Stimulated activated CD4-positive, alpha-beta T cell treated with anti-CD3 and anti-CD28 coated beads, Interleukin-4, amount 100 ng/mL, for 1 hour (primary cell): Measurements from ENCODE around the gene USP27X.
A peak's percentile ranks its signal among the peaks of the same experiment; 100 is the strongest.

Experiments
- DNase-seq: peaks from one replicate; pipeline ENCODE4 v3.0.0-alpha.2; 2020

USP27X gene

DNA sequence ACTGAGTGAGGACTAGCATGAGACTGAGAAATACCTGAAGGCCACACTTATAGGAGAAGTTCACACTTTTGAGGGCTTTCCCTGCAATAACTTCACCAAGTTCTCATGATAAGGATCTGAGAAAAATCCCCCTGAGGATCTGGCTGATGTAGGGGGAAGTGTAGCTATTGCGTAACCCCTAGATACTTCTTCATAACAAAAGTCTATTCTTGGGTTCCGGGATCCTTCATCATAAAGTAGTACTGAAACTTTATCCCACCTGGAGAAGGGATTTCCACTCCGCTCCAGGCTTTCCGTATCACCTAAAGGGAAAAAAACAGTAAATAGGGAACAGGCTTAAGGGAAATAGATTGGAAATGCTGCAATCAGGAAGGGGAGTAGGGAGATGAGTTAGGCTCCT lies 13.3 kb downstream of the USP27X start:
- DNase-seq: no peak

DNA sequence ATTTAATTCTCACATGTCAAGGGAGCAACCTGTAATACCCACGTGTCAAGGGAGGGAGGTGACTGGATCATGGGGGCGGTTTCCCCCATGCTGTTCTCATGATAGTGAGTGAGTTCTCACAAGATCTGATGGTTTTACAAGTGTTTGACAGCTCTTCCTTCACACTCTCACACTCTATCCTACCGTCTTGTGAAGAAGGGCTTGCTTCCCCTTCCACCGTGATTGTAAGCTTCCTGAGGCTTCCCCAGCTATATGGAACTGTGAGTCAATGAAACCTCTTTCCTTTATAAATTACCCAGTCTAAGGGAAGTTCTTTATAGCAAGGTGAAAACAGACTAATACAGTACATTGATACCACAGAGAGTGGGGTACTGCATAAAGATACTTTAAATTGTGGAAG lies 17.7 kb downstream of the USP27X start:
- DNase-seq: no peak

GRCh38 chrX:49901048-49901447 lies 21.8 kb downstream of the USP27X start:
- DNase-seq: no peak

GRCh38 chrX:49910344-49910743 lies 31.1 kb downstream of the USP27X start:
- DNase-seq: no peak

DNA sequence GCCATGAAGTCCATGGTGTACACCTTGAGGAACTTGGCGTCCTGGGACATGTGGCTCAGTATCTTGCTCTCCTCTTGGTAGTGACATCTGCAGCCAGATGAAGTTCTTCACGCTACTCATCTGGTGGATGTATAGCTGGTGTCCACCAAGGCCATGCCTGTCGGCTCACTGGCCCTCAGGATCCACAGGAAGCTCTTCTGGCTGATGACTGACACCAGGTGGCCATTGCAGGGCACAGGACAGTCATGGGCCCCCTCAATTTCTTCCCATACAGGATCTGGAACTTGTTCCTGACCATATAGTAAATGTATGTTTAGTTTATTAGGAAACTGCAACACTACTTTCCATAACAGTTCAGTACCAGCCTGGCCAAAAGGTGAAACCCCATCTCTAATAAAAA lies 32.8 kb downstream of the USP27X start:
- no peak for DNase-seq

- DNase-seq: no peak
Observed at GRCh38 chrX:49912861-49913260, 33.6 kb downstream of the USP27X start.

DNA sequence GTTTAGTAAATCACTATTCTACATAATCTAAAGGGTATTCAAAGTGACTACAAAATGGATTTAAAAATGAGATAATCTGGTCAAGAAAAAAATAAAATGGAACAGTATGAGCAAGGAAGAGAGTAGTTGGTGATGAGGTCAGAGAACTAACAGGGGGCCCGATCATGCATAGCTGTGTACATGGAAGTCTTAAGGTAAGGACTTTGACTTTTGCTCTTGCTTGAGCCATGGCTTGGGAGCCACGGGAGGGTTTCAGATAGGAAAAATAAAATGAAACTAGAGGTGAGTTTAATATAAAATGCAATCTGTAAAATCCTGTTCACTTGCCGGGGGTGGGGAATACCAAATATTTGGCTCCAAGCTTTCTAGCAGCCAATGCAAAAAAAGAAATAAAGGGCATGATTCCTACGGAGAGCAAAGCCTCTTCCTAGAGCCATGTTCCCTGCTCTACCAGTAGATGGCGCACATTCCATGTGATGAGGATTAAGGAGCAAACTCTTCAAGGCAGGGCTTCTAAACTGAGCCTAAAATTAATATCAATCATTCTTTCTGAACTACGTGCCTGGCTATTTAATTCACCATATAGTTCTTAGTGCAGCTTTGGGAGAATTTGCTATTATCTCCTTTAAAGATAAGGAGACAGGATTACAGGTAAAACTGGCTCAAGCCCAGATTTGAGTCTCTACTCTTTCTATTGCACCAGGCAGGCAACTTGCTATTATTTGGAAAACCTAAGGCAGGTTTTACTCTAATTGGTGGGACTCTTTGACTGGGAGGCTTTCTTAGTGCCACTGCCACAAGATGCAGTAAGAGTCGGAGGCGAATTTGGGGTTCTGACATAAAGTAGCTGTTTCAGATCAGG lies 36.3 kb downstream of the USP27X start:
- DNase-seq: peak; percentile 16

- DNase-seq: peak; percentile 12
Observed at GRCh38 chrX:49919617-49920016, 40.3 kb downstream of the USP27X start.

GRCh38 chrX:49921109-49921508 lies 41.8 kb downstream of the USP27X start:
- no peak for DNase-seq

DNA sequence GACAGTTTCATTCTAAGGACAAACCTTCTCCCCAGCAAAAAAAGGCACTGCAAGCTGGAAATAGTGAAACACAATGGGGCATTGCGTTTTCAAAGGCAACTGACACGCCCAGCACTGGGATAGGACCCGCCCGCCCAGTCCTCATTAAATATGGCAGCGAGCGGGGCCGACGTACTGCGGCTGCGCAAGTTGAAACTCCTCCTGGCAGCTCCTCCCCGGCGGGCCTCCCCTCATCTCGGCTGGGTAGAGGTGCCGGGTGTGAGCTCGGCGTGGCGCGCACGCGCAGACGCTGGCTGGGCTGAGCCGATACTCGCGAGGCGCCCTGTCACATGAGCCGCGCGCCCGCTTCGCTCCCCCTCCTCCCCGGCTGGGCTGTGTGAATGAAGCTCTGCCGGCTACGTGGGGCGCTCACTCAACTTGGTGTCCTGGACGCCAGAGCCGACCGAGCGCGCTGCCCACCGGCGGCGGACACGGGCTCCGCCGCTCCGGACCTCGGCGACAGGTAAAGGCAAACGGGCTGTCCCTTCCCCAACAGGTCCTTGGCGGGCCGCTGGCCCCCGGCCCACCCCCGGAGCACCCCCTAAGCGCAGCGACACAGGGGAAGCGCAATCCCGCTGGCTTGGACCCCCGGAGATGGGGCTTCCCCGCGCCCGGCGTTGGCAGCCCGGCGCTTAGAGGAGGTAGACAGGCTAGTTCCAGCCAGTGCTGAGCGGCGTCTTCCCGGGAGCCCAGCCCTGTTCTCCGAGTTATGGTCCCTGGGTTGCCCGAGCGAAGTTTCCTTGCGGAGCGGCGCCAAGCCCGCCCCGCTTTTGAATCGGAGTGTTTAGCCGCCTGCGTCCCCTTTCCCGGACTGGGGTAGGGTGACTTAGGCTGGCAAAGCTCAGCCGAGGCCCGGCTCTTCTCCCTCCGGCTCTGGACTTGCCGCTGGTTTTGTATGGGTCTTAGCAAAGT lies 43.3 kb downstream of the USP27X start, which contains the start of gene CLCN5:
Gene CLCN5 (plus strand): TSS at position 306 of the 951 bp plus-strand sequence. CDS start 2,703 bp downstream, outside the sequence.
- DNase-seq: peak; percentile 92

DNA sequence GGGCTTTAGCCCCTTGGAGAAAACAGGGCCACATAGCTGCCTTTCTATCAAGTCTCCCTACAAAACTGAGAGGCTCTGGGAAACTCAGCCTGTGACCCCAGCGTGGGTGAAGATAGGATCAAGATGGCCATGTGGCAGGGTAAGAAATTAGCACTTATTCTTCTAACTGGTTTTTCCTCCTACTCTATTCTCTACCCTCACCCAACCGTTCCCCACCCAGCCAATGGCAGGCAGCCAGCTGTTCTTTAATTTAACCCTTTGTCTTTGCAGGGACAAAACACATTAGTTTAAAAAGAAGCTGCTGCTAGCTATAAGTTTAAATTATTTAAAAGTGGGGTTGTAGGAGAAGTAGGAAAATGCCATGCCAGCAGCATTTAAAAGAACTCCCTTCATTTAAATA lies 45.9 kb downstream of the USP27X start:
- no peak for DNase-seq

GRCh38 chrX:49930039-49930438 lies 50.8 kb downstream of the USP27X start:
- DNase-seq: no peak
